Non-pigmented ciliary epithelial cell (primary cell): Measurements from ENCODE around the gene ABCC1.
"Not testable (repeated sequence)": the region's sequence is repeated elsewhere in the genome, so short reads cannot be mapped to it uniquely, and the experiment has no call there.

Experiments used
- DNase-seq: peaks from one replicate; pipeline ENCODE4 v3.0.0-alpha.2; 2010; ENCODE audit warnings: low read depth

ABCC1 gene

DNA sequence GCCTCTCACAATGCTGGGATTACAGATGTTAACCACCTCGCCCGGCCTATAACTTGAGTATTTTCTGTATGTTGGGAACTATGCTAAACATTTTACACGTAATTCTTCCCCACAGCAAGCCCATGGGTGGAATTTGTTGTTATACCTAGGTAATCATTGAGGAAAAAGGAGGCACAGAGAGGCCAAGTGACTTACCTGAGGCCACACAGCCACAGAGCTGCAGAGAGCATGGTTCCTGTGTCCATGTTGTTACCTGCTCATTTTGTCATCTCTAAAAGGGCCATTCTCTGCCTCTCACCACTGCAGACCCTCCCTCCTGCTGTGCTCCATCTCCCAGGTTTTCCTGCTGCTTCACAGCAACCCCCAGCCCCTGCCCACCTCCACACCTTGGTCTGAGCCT lies 135.5 kb downstream of the ABCC1 start:
- no peak for DNase-seq

DNA sequence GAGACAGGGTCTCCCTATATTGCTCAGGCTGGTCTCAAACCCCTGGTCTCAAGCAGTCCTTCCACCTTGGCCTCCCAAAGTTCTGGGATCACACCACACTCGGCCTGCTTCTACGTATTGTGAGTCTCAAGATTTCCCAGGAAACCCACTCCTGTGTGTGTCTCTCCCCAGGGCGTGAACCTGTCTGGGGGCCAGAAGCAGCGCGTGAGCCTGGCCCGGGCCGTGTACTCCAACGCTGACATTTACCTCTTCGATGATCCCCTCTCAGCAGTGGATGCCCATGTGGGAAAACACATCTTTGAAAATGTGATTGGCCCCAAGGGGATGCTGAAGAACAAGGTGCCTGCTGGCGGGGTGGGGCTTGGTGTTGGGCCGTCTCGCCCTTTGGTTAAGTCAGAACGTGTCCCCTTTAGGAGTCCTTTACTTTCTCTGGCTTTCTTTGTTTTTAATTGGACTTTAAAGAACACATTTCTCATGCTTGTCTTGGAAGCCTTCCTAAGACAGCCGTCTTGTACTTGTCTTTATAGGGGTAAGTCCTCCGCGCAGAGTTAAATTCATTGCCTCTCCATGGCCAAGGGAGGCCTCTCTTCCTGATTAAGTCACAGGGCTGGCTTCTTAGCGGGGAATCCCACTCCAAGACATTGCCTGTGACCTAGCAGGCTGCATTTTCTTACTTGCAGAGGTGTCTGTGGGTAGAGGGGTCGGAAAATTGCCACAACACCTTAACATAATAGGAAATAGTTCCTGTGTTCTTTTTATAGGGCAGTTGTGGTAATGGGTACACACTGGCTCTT lies 137.4 kb downstream of the ABCC1 start:
- no peak for DNase-seq

DNA sequence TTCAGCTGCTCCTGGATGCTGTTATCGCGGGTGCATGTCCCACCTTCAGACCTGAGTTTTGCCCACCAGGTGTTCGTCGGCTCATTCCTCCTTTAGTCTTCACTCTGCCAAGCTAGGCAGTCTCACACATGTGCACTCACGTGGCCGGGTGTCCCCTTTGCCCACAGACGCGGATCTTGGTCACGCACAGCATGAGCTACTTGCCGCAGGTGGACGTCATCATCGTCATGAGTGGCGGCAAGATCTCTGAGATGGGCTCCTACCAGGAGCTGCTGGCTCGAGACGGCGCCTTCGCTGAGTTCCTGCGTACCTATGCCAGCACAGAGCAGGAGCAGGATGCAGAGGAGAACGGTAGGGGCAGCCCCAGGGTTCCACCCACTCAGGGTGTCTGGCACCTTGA lies 140.8 kb downstream of the ABCC1 start:
- DNase-seq = no peak

DNA sequence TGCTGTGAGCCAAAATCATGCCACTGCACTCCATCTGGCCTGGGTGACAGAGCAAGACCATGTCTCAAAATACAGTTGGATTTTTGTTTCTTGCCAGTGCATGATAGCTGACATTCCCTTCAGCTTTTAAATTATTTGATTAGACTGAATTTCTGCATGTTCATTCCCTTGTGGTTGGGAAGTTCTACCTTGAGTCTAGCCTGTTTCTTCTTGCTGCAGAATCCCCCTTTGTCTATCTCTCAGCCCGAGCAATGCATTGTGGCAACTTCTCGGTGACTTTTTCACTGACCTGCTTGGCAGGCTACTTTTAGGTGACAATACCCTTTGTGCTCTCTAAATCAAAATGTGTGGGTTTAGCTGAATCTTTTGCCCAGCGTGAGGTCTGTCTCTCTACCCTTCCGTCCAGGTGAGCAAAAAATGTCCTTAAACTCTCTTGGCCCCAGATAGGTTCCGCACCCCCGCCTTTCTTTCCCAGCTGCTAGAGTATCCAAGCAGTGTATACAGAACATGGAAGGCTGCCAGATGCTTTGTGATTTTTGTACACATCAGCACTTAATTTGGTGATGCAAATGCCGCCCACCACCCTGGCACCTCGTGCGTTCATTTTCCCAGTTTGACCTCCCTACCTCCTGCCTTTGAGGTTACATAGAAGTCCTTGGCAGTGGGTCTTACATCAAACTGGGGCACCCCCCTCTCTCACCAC lies 143.7 kb downstream of the ABCC1 start:
- DNase-seq = no peak

DNA sequence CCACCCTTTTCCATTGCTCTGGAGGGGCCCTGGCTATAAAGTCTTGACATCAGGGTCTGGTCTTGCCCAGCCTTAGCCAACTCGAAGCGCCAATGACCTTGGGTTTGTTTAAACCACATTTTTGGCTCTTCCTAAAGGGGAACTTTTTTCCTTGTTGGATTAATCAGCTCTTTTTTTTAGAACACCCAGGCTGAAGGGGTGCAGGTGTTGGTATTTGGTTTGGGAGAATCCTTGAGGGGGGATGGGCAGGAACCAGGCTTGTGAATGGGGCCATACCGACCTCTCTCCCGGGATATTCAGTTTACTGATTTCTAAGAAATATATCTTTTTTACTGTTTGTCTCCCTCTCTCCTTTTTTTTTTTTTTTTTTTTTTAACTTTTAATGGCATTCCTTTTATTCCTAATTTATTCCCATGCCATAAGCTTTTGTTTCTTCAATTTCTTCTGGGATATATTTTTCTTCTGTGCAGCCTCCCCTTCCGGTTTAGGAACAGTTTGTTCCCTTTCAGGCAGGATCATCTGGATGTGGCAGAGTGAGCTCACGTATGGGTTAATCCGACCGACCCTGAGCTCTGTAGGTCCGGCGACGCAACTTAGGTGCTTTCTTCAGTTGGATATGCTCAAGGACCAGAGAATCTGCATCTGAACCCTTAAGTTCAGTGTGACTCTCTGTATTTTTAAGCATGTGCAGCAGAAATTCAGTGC lies 144.4 kb downstream of the ABCC1 start:
- DNase-seq = no peak

DNA sequence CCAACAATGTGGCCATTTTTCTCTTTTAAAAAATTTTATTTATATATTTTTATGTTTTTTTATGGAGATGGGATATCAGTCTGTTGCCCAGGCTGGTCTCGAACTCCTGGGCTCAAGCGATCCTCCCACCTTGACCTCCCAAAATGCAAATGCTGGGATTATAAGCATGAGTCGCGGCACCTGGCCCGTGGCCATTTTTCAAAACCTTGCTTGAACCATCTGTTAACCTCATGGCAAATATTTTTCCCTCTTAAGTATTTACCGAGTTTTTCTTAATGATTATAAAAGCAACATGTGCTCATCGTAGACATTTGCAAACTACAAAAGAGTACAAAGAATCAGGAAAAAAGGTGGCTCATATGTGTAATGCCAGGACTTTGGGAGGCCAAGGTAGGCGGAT lies 146.2 kb downstream of the ABCC1 start:
- DNase-seq = no peak

DNA sequence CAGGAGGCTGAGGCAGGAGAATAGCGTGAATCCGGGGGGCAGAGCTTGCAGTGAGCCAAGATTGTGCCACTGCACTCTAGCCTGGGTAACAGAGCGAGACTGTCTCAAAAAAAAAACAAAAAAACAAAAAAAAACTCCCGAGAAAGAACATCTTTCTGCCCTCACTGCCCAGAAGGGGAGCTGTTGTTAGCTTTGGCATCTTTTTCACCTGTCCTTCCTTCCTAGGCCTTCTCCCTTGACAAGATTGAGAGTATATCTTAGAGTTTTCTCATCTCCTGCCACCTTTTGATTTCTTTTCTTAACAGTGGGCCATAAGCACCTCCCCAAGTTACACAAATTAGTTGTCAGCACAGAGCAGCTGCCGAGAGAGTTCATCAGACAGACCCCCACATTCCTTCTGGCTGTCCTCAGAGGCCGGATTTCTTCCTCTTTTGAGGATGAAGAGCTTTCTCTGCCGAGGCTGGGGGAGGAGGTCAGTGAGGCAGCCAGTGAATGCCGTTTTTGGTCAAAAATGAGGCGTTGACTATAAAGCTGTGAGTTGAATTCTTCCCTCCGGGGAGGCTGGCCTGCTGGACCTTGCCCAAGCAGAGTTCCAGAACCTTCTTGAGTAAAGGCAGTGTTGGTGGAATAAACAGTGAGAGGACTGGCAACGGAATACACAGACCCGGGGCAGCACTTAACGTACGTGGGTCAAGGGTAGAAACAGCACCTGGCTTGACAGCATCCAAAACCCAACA lies 146.9 kb downstream of the ABCC1 start:
- DNase-seq = no peak

DNA sequence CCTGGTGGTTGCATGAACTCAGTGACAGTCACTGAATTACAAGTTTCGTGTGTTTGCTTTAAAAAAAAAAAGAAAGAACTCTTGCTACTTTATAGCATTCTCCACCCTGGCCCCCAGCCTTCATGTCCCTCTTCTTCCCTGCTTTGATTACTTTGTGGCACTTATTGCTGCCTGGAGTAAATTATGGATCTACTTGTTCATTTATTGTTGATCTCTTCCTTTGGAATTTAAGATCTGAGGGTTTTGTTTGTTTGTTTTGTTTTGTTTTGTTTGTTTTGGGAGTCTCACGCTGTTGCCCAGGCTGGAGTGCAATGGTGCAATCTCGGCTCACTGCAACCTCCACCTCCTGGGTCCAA lies 147.4 kb downstream of the ABCC1 start:
- no peak for DNase-seq

DNA sequence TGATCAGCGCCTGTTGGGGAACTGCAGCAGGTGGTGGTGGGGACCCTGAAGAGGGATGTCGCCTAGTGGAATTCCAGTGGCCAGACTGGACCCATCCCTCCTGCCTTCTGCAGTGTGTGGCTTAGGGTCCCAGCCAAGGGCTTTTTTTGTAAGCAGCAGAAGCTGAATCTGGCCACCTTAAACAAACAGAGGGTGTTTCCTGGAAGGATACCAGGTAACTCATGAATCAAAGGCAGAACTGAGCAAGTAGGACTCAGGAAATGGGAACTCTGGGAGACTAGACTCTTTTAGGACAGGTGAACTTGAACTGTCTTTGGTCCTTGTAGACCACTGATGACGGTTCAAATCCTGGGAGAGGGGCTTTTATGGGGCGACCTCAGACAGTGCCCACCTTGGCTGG lies 149.9 kb downstream of the ABCC1 start:
- DNase-seq = no peak

DNA sequence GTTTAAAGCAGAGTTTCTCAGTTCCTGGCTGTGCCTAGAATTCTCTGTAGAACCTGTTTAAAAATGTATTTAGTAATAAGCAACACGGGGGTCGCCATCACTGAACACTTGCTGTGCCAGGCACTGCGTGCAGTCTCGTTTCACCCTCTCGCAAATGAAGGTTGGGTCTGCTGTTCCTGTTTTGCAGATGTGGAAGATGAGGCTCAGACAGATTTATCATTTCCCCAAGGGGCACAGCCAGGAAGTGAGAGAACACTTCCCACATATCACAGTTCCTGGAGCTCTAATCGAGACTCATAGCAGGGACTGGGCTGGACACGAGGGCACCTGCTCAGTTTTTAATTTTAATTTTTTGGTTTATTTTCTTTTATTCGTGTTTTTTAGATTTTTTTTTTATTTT lies 151.2 kb downstream of the ABCC1 start:
- no peak for DNase-seq

DNA sequence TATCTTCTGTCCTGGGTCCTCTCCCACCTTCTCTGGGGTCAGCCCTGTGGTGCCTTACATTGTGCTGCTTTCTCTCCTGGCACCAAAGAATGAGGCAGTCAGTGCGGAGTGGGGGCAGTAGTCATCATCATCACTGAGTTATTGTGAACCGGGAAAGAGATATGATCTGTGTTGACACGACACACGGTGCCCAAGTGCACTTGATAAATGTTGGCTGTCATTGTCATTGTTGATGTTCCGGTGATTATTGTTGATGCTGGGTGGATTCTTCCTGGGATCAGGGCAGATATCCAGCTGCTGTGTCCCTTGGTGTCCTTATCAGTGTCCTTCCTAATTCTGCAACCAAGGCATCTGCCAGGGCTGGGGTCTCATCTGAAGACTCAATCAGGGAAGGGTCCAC lies 152.2 kb downstream of the ABCC1 start:
- no peak for DNase-seq

DNA sequence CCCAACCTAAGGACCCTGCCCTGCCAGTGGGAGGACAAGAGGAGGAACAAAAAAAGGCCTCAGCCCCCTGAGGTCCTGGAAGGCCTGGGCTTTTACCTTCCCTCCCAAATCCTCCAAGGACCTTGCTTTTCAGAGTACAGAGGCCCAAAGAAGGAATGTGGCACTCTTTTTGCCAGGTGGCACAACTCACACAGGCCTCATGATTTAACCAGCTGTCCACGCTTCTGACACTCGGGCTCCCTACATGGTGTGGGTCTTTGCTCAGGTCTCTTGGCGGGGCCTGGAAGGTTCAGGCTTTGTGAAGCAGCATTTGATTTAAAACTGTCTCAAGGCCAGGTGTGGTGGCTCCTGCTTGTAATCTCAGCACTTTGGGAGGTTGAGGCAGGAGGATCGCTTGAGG lies 153.3 kb downstream of the ABCC1 start:
- DNase-seq = no peak

DNA sequence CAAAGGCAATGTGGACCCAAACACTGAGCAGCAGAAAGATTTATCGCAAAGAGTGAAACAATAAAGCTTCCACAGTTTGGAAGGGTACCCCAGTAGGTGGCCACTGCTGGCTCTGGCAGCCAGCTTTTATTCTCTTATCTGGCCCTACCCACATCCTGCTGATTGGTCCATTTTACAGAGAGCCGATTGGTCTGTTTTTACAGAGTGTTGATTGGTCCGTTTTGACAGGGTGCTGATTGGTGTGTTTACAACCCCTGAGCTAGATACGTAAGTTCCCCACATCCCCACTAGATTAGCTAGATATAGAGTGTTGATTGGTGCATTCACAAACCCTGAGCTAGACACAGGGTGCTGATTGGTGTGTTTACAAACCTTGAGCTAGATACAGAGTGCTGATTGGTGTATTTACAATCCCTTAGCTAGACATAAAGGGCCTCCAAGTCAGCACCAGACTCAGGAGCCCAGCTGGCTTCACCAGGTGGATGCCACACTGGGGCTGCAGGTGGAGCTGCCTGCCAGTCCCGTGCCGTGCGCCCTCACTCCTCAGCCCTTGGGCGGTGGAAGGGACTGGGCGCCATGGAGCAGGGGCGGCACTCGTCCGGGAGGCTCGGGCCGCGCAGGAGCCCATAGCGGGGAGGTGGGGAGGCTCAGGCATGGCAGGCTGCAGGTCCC lies 154.9 kb downstream of the ABCC1 start:
- DNase-seq = not testable (repeated sequence)

DNA sequence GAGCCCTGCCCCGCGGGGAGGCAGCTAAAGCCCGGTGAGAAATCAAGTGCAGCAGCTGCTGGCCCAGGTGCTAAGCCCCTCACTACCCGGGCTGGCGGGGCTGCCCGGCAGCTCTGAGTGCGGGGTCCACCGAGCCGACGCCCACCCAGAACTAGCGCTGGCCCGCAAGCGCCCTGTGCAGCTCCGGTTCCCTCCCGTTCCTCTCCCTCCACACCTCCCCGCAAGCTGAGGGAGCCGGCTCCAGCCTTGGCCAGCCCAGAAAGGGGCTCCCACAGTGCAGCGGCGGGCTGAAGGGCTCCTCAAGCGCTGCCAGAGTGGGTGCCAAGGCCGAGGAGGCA lies 155.4 kb downstream of the ABCC1 start:
- DNase-seq = not testable (repeated sequence)

DNA sequence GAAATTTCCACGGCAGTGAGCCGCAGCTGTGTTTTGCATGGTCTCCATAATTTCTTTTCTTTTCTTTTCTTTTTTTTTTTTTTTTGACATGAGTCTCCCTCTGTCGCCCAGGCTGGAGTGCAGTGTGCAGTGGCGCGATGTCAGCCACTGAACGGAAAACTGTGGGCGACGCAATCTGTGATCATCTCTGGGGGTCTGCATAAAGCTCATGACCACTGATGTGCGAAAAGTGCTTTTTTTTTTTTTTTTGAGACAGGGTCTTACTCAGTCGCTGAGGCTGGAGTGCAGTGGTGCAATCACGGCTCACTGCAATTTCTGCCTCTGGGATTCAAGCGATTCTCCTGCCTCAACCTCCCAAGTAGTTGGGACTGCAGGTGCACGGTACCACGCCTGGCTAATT lies 156.2 kb downstream of the ABCC1 start:
- no peak for DNase-seq

DNA sequence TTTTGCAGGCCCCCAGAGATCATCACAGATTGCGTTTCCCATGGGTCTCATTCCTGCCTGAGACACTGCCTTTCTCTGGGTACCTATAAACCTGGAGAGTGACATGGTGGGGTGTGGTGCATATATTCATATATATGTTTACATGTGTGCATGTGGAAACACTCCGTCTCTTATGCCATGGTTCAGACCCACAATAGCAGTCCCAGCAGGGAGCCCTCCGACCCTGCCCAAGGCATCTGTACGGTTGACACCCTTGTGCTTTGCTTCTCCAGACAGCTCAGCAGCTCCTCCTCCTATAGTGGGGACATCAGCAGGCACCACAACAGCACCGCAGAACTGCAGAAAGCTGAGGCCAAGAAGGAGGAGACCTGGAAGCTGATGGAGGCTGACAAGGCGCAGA lies 157.1 kb downstream of the ABCC1 start:
- DNase-seq = no peak

DNA sequence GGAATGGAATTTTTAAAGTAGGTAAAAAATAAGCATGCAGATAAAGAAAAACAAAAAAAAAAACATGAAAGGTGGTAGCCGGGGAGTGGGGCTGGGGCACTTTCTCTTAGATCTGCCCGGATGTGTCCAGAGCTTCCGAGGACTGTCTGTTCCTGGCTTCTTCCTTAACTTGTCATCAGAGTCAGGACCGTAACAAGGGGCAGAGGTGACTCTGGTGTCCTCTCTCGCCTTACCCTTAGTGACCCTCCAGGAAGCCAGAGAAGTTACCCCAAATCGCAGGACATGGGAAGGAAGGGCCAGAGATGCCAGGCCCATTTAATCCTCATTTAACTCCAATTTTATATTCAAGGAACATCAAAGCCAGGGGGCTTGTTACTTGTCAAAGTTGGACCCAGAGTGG lies 158.4 kb downstream of the ABCC1 start:
- DNase-seq = no peak

DNA sequence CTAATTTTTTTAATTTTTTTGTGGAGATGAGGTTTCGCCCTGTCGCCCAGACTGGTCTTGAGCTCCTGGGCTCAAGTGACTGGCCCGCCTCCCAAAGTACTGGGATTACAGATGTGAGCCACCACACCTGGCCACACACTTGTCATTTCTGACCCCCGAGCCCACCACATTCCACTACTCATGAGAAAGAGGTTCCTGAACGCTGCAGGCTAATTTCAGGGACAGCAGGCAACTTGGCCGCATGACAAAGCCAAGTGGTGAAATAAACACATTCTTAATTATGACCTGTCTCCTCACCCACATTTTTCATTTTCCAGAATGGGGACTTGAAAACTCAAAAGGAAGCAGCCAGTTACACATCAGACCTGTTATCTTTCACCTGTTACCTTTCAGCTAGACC lies 159.3 kb downstream of the ABCC1 start:
- no peak for DNase-seq

DNA sequence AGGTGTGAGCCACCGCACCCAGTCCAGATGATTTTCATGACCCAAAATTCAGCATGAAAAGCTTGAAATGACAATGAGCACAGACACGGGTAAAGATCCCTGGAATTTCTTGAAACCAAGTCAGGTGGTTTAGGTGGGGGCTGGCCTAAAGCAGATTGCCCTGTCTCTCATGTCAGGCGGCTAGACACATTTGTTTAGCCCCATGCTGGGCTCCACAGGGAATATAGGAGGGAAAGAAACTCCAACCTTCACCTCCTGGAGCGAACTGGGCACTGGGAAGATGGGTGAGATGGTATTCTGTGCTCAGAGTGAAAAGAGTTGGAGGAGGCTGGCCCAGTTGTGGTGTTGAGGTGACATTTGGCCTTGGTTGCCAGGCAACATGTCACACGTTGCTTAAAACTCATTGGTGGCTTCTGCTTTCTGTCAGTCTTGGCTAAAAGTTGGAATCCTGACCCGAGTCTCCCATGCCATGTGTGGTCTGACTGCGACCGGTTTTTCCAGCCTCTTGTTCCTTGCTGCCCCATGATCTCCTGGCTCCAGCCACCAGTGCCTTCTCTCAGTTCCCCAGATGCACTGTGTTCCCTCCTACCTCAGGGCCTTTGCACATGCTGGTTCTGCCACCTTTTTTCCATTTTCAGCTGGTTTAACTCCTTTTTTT lies 160.2 kb downstream of the ABCC1 start:
- DNase-seq = no peak

DNA sequence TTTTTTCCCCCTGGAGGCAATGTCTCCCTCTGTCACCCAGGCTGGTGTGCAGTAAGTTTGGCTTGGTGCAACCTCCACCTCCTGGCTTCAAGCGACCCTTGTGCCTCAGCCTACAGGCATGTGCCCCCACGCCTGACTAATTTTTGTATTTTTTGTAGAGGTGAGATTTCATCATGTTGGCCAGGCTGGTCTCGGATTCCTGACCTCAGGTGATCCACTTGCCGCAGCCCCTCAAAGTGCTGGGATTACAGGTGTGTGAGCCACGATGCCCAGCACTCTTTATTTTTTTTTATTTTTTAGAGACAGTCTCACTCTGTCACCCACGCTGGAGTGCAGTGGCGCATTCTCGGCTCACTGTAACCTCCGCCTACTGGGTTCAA lies 160.7 kb downstream of the ABCC1 start:
- DNase-seq = no peak

DNA sequence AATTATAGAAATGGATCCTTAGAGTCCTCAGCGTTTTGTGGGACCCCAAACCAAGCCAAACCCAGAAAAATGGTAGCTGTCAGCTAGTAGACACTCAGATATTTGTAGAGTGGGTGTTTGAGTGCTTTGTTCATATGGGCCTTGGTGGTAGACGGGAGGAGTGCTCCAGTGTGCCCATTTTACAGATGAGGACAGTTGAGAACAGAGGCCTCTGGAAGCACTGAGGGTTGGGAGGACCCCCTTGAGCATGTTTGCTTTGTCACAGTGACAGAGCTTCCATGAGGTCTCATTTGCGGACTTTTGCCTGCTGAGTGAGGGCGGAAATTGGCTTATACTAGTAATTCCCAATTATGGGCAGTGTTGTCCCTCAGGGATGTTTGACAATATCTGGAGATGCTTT lies 162.2 kb downstream of the ABCC1 start:
- DNase-seq = no peak
